Activated T-cell treated with anti-CD3 and anti-CD28 coated beads, Interleukin-2, amount 50 U/mL, for 4 hours (primary cell): ENCODE data around the gene CDK11A. TPM values are rescaled to one million over a fixed set of nuclear protein-coding genes. Genes with fewer than 3 reads are reported as not detected.
"Not testable (repeated sequence)": the region's sequence is repeated elsewhere in the genome, so short reads cannot be mapped to it uniquely, and the experiment has no call there.

Source experiments
- ATAC-seq, 2 donors: fragments of 200-7000 bp; cut with Tn5 transposase; one replicate each; pipeline ENCODE4 v1.10.0; 2021
- DNase-seq: peaks from one replicate; pipeline ENCODE4 v3.0.0-alpha.2; 2020
- H3K27me3 Mint-ChIP-seq: one replicate; pipeline ENCODE4 v1.8.0; 2021; ENCODE audit warnings: low read depth, mixed read lengths
- H3K36me3 Mint-ChIP-seq: one replicate; pipeline ENCODE4 v1.8.0; 2022; ENCODE audit warnings: mixed read lengths; ENCODE audit not compliant: insufficient read depth
- H3K4me1 Mint-ChIP-seq: one replicate; pipeline ENCODE4 v1.8.0; 2021; ENCODE audit warnings: low read depth, mixed read lengths
- H3K4me3 Mint-ChIP-seq: one replicate; pipeline ENCODE4 v1.8.0; 2021; ENCODE audit warnings: mild to moderate bottlenecking, moderate library complexity, mixed read lengths
- H3K9me3 Mint-ChIP-seq: one replicate; pipeline ENCODE4 v1.8.0; 2021; ENCODE audit warnings: mixed read lengths
- total RNA-seq, 3 donors: library from RNA; stranded (reverse); gene quantifications; one replicate each; pipeline ENCODE4 v1.2.1, GENCODE V29; 2021

CDK11A gene
- total RNA-seq, 3 donors from 2014 or later: 90.1 to 143 (median 126) TPM

- H3K36me3 Mint-ChIP-seq, H3K27me3 Mint-ChIP-seq, H3K9me3 Mint-ChIP-seq: not testable (repeated sequence)
- DNase-seq: peak; percentile 77
- H3K4me1 Mint-ChIP-seq: peaks cover 23% of the 10 kb centered on the region
- ATAC-seq: peak; percentile 69 to 71
- H3K4me3 Mint-ChIP-seq: peak overlapping the region; percentile 59
Measured at GRCh38 chr1:1692324-1692713, 31.8 kb downstream of the CDK11A start.

- H3K4me1 Mint-ChIP-seq: peaks cover 28% of the 10 kb centered on the region
- H3K4me3 Mint-ChIP-seq, H3K27me3 Mint-ChIP-seq, H3K36me3 Mint-ChIP-seq, DNase-seq, H3K9me3 Mint-ChIP-seq, ATAC-seq: not testable (repeated sequence)
Measured at GRCh38 chr1:1691443-1691842, 32.7 kb downstream of the CDK11A start.

- peaks cover 37% of the 10 kb centered on the region for H3K4me1 Mint-ChIP-seq
- DNase-seq, H3K27me3 Mint-ChIP-seq, H3K36me3 Mint-ChIP-seq, H3K9me3 Mint-ChIP-seq, ATAC-seq: not testable (repeated sequence)
- H3K4me3 Mint-ChIP-seq: peak overlapping the region; percentile 21
Measured at GRCh38 chr1:1689526-1689925, 34.6 kb downstream of the CDK11A start.

GRCh38 chr1:1687846-1688245 lies 36.3 kb downstream of the CDK11A start:
- H3K36me3 Mint-ChIP-seq: peaks cover 18% of the 10 kb centered on the region
- H3K4me3 Mint-ChIP-seq: no peak overlapping the region
- DNase-seq (no peak), ATAC-seq (no peak)
- peaks cover 52% of the 10 kb centered on the region for H3K4me1 Mint-ChIP-seq
- H3K9me3 Mint-ChIP-seq: no peaks in the 10 kb centered on the region
- no peaks in the 10 kb centered on the region for H3K27me3 Mint-ChIP-seq

GRCh38 chr1:1684031-1684681 lies 40.0 kb downstream of the CDK11A start:
- ATAC-seq (no peak), DNase-seq (no peak)
- H3K27me3 Mint-ChIP-seq: no peaks in the 10 kb centered on the region
- no peak overlapping the region for H3K4me3 Mint-ChIP-seq
- peaks cover 17% of the 10 kb centered on the region for H3K36me3 Mint-ChIP-seq
- H3K9me3 Mint-ChIP-seq: no peaks in the 10 kb centered on the region
- H3K4me1 Mint-ChIP-seq: peaks cover 56% of the 10 kb centered on the region

- peaks cover 60% of the 10 kb centered on the region for H3K4me1 Mint-ChIP-seq
- no peak for DNase-seq
- H3K27me3 Mint-ChIP-seq: no peaks in the 10 kb centered on the region
- H3K4me3 Mint-ChIP-seq: no peak overlapping the region
- no peaks in the 10 kb centered on the region for H3K9me3 Mint-ChIP-seq
- H3K36me3 Mint-ChIP-seq: peaks cover 16% of the 10 kb centered on the region
- ATAC-seq: no peak
Measured at GRCh38 chr1:1683104-1683905, 40.9 kb downstream of the CDK11A start.

- DNase-seq: no peak
- Mint-ChIP-seq H3K4me3 (no peak overlapping the region), H3K27me3 (no peaks in the 10 kb centered on the region), H3K36me3 (peaks cover 12% of the 10 kb centered on the region), H3K4me1 (peaks cover 57% of the 10 kb centered on the region), H3K9me3 (no peaks in the 10 kb centered on the region)
- no peak for ATAC-seq
Measured at GRCh38 chr1:1680912-1681273, 43.3 kb downstream of the CDK11A start.

GRCh38 chr1:1680031-1680911 lies 43.9 kb downstream of the CDK11A start:
- Mint-ChIP-seq H3K36me3 (peaks cover 10% of the 10 kb centered on the region), H3K9me3 (no peaks in the 10 kb centered on the region), H3K4me1 (peaks cover 53% of the 10 kb centered on the region), H3K4me3 (no peak overlapping the region), H3K27me3 (no peaks in the 10 kb centered on the region)
- ATAC-seq (no peak), DNase-seq (no peak)

- ATAC-seq (peak; percentile 4 to 66), DNase-seq (no peak)
- H3K36me3 Mint-ChIP-seq: peaks cover 12% of the 10 kb centered on the region
- H3K27me3 Mint-ChIP-seq: no peaks in the 10 kb centered on the region
- H3K9me3 Mint-ChIP-seq: no peaks in the 10 kb centered on the region
- peak overlapping the region; percentile 84 for H3K4me3 Mint-ChIP-seq
- peaks cover 46% of the 10 kb centered on the region for H3K4me1 Mint-ChIP-seq
Measured at GRCh38 chr1:1678581-1679380, 45.4 kb downstream of the CDK11A start.

GRCh38 chr1:1677718-1678580 lies 46.2 kb downstream of the CDK11A start:
- H3K4me3 Mint-ChIP-seq: peak overlapping the region; percentile 84
- peaks cover 9% of the 10 kb centered on the region for H3K36me3 Mint-ChIP-seq

GRCh38 chr1:1676087-1676486 lies 48.1 kb downstream of the CDK11A start:
- DNase-seq, H3K27me3 Mint-ChIP-seq, ATAC-seq, H3K9me3 Mint-ChIP-seq, H3K4me3 Mint-ChIP-seq: not testable (repeated sequence)
- peaks cover 33% of the 10 kb centered on the region for H3K4me1 Mint-ChIP-seq
- peaks cover 15% of the 10 kb centered on the region for H3K36me3 Mint-ChIP-seq

More at GRCh38 chr1:1677718-1678580, 46.2 kb downstream of the CDK11A start:
- Mint-ChIP-seq H3K27me3 (no peaks in the 10 kb centered on the region), H3K9me3 (no peaks in the 10 kb centered on the region), H3K4me1 (peaks cover 38% of the 10 kb centered on the region)
- ATAC-seq (peak; percentile 74 to 77), DNase-seq (peak; percentile 18)

GRCh38 chr1:1675218-1675617 lies 48.9 kb downstream of the CDK11A start:
- not testable (repeated sequence) for H3K9me3 Mint-ChIP-seq, DNase-seq, H3K4me3 Mint-ChIP-seq, ATAC-seq, H3K27me3 Mint-ChIP-seq
- H3K36me3 Mint-ChIP-seq: peaks cover 20% of the 10 kb centered on the region
- peaks cover 29% of the 10 kb centered on the region for H3K4me1 Mint-ChIP-seq

GRCh38 chr1:1674806-1675205 lies 49.4 kb downstream of the CDK11A start:
- H3K9me3 Mint-ChIP-seq, ATAC-seq: not testable (repeated sequence)
- H3K36me3 Mint-ChIP-seq: peaks cover 22% of the 10 kb centered on the region

More at GRCh38 chr1:1674806-1675205, 49.4 kb downstream of the CDK11A start:
- peaks cover 29% of the 10 kb centered on the region for H3K4me1 Mint-ChIP-seq
- not testable (repeated sequence) for H3K27me3 Mint-ChIP-seq, H3K4me3 Mint-ChIP-seq, DNase-seq
